Panc1 (cell line): ENCODE results near the gene TSPAN3. TPM values are rescaled to one million over a fixed set of nuclear protein-coding genes. Genes with fewer than 3 reads are reported as not detected.

Source experiments
- ATAC-seq: fragments of 200-7000 bp; cut with Tn5 transposase; 2 replicates; pipeline ENCODE4 v1.9.1; 2020; ENCODE audit warnings: mild to moderate bottlenecking, moderate library complexity
- BruUV-seq: library from RNA; stranded (reverse); fragments of 400-500 nt; replicated peaks from 2 replicates; lab custom pipeline; 2021; lab: Mats Ljungman, UMichigan
- CTCF ChIA-PET: fragments of 300-600 bp; sonication (Branson Sonifier 250); formaldehyde crosslinking; loops from one replicate; lab custom pipeline; 2022; ENCODE audit warnings: antibody characterized with exemption; lab: Charles Lee
- POLR2A ChIA-PET: fragments of 300-600 bp; sonication (Branson Sonifier 250); formaldehyde crosslinking; loops from one replicate; lab custom pipeline; 2022; ENCODE audit warnings: antibody characterized with exemption; lab: Charles Lee
- DNase-seq: peaks from one replicate; pipeline ENCODE4 v3.0.0-alpha.2; 2010; ENCODE audit warnings: low read depth, low spot score
- H3K27ac ChIP-seq: 2 replicates; pipeline ENCODE4 v1.5.1; 2011; ENCODE audit warnings: mild to moderate bottlenecking, low read length, inconsistent platforms
- H3K27me3 ChIP-seq: fragments of 200-500 bp; sonication (Bioruptor generic); 2 replicates; pipeline ENCODE4 v1.6.0; 2014; ENCODE audit warnings: low read length, inconsistent platforms; ENCODE audit not compliant: control insufficient read depth, insufficient read depth
- H3K36me3 ChIP-seq: fragments of 200-500 bp; sonication (Bioruptor generic); 2 replicates; pipeline ENCODE4 v1.5.1; 2014; ENCODE audit warnings: inconsistent platforms, mild to moderate bottlenecking, low read length, moderate library complexity; ENCODE audit not compliant: control insufficient read depth, insufficient read depth
- H3K4me1 ChIP-seq: 2 replicates; pipeline ENCODE4 v1.5.1; 2011; ENCODE audit warnings: inconsistent platforms, mild to moderate bottlenecking, low read length, moderate library complexity; ENCODE audit not compliant: control insufficient read depth, insufficient read depth
- H3K4me3 ChIP-seq, 2 experiments: 2 replicates each; pipeline ENCODE4 v1.5.1; 2011 to 2012; ENCODE audit warnings: low read depth in 2 of 2, low read length in 2 of 2, mild to moderate bottlenecking in 2 of 2, inconsistent platforms in 1 of 2, moderate library complexity in 1 of 2
- H3K9me3 ChIP-seq: fragments of 200-500 bp; sonication (Bioruptor generic); 2 replicates; pipeline ENCODE4 v1.5.1; 2014; ENCODE audit warnings: low read depth, mild to moderate bottlenecking, inconsistent platforms, low read length, moderate library complexity; ENCODE audit not compliant: control insufficient read depth, insufficient read depth
- POLR2AphosphoS5 ChIP-seq: IDR thresholded peaks from 2 replicates; pipeline ENCODE4 v1.6.1; 2012; ENCODE audit warnings: mild to moderate bottlenecking, low read depth, low read length, moderate library complexity
- SIN3A ChIP-seq: IDR thresholded peaks from 2 replicates; pipeline ENCODE4 v1.6.1; 2012; ENCODE audit warnings: low read depth, mild to moderate bottlenecking, low read length, moderate library complexity, borderline replicate concordance; ENCODE audit not compliant: insufficient read depth
- TCF7L2 ChIP-seq: IDR thresholded peaks from 2 replicates; pipeline ENCODE4 v1.6.1; 2011; ENCODE audit warnings: mild to moderate bottlenecking, low read depth, low read length, inconsistent platforms
- in situ Hi-C: cut with HindIII; loops from 2 replicates; pipeline ENCODE4 v1.10.0; 2016; ENCODE audit warnings: low sequenced_read_pairs, low pct_unique_long_range_greater_than_20kb
- intact Hi-C: fragments of 100-400 bp; cut with micrococcal nuclease; formaldehyde crosslinking; loops from one replicate; pipeline ENCODE4 v1.10.0; 2022; ENCODE audit not compliant: unreplicated experiment
- total RNA-seq: library from RNA; stranded (reverse); gene quantifications from one replicate; pipeline ENCODE4 v1.2.1, GENCODE V29; 2021; ENCODE audit not compliant: unreplicated experiment
- TF ChIP-seq, protein P1 (sequence below): fragments of 450-650 bp; IDR thresholded peaks from 2 replicates; pipeline ENCODE4 v1.5.1; 2017; ENCODE audit warnings: mild to moderate bottlenecking
- TF ChIP-seq, protein P2 (sequence below), 2 experiments: IDR thresholded peaks; 2 replicates each; pipeline ENCODE4 v1.6.1; 2011 to 2012; ENCODE audit warnings: low read depth in 2 of 2, control low read depth in 1 of 2, low read length in 1 of 2, mild to moderate bottlenecking in 1 of 2, moderate library complexity in 1 of 2; ENCODE audit not compliant: insufficient read depth in 1 of 2

TSPAN3 gene
- total RNA-seq, 1 experiment from 2014 or later: 130 TPM

- POLR2A ChIA-PET: no interaction called here
Observed at GRCh38 chr15:76991741-76992645, 78.9 kb downstream of the TSPAN3 start.

More at GRCh38 chr15:76991741-76992645, 78.9 kb downstream of the TSPAN3 start:
- no peak for DNase-seq
- TF ChIP-seq SIN3A: no peak
- TF ChIP-seq, protein P1, sequence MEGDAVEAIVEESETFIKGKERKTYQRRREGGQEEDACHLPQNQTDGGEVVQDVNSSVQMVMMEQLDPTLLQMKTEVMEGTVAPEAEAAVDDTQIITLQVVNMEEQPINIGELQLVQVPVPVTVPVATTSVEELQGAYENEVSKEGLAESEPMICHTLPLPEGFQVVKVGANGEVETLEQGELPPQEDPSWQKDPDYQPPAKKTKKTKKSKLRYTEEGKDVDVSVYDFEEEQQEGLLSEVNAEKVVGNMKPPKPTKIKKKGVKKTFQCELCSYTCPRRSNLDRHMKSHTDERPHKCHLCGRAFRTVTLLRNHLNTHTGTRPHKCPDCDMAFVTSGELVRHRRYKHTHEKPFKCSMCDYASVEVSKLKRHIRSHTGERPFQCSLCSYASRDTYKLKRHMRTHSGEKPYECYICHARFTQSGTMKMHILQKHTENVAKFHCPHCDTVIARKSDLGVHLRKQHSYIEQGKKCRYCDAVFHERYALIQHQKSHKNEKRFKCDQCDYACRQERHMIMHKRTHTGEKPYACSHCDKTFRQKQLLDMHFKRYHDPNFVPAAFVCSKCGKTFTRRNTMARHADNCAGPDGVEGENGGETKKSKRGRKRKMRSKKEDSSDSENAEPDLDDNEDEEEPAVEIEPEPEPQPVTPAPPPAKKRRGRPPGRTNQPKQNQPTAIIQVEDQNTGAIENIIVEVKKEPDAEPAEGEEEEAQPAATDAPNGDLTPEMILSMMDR: no peak
- TF ChIP-seq, protein P2, sequence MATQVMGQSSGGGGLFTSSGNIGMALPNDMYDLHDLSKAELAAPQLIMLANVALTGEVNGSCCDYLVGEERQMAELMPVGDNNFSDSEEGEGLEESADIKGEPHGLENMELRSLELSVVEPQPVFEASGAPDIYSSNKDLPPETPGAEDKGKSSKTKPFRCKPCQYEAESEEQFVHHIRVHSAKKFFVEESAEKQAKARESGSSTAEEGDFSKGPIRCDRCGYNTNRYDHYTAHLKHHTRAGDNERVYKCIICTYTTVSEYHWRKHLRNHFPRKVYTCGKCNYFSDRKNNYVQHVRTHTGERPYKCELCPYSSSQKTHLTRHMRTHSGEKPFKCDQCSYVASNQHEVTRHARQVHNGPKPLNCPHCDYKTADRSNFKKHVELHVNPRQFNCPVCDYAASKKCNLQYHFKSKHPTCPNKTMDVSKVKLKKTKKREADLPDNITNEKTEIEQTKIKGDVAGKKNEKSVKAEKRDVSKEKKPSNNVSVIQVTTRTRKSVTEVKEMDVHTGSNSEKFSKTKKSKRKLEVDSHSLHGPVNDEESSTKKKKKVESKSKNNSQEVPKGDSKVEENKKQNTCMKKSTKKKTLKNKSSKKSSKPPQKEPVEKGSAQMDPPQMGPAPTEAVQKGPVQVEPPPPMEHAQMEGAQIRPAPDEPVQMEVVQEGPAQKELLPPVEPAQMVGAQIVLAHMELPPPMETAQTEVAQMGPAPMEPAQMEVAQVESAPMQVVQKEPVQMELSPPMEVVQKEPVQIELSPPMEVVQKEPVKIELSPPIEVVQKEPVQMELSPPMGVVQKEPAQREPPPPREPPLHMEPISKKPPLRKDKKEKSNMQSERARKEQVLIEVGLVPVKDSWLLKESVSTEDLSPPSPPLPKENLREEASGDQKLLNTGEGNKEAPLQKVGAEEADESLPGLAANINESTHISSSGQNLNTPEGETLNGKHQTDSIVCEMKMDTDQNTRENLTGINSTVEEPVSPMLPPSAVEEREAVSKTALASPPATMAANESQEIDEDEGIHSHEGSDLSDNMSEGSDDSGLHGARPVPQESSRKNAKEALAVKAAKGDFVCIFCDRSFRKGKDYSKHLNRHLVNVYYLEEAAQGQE (IDR thresholded peaks at IDR 0.05; ENCODE audit: insufficient read depth in 1 of 2, low read depth in 2 of 2, low read length in 1 of 2): no peak
- TF ChIP-seq TCF7L2: no peak
- TF ChIP-seq POLR2AphosphoS5: no peak
- ATAC-seq: no peak
- CTCF ChIA-PET: no interaction called here
- BruUV-seq: no TSS peak
- in situ Hi-C loops: no loop called here
- intact Hi-C loops: no loop called here
- no peaks in the 10 kb centered on the region for H3K27me3 ChIP-seq
- H3K4me3 ChIP-seq: no peak overlapping the region
- H3K4me1 ChIP-seq: no peaks in the 10 kb centered on the region
- no peaks in the 10 kb centered on the region for H3K36me3 ChIP-seq
- no peak overlapping the region for H3K27ac ChIP-seq
- no peaks in the 10 kb centered on the region for H3K9me3 ChIP-seq

Other genes with a start within 250 kb of the TSPAN3 start
- 15.3 TPM for gene SCAPER, start 165.8 kb downstream of the TSPAN3 start, total RNA-seq
- 60.7 TPM for gene RCN2, start 139.4 kb downstream of the TSPAN3 start, total RNA-seq
- 0.46 TPM for gene PSTPIP1, start 76.0 kb downstream of the TSPAN3 start, total RNA-seq